RPMI7951 (cell line): ENCODE data around the gene UGT2B11. TPM values are rescaled to one million over a fixed set of nuclear protein-coding genes. Genes with fewer than 3 reads are reported as not detected.
"Not testable (repeated sequence)": the region's sequence is repeated elsewhere in the genome, so short reads cannot be mapped to it uniquely, and the experiment has no call there.

Source experiments
- DNase-seq: peaks from one replicate; pipeline ENCODE4 v3.0.0-alpha.2; 2012; ENCODE audit warnings: low read depth
- total RNA-seq: library from RNA; depleted of rRNA; stranded (reverse); fragments of >200 nt; shearing (Covaris generic); gene quantifications from 2 replicates; pipeline ENCODE4 v1.2.3, GENCODE V29; 2014; rRNA removed

Gene UGT2B11
- total RNA-seq: not detected in 2 replicates

DNA sequence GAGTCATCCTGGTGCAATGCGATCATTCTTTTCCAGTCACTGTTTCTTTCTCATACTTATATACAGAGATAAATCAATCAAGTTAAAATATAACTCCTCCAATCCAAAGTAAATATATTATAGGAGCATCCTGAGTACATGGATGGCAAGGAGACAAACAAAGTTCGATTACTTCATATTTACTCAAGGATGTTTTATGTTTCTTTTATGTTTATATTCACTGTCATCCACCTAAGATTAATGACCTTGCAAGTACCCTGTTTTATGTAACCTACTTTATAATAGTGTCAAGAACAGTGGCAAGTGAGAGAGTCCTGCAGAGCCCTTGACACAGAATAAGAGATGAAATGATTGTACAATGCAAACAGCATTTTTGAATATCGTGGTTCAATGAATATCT, at the start of gene UGT2B11:
UGT2B11 (minus strand) TSS at position 33 of the 400 bp plus-strand sequence; CDS start at position 7, 26 bp downstream.
- DNase-seq: no peak

DNA sequence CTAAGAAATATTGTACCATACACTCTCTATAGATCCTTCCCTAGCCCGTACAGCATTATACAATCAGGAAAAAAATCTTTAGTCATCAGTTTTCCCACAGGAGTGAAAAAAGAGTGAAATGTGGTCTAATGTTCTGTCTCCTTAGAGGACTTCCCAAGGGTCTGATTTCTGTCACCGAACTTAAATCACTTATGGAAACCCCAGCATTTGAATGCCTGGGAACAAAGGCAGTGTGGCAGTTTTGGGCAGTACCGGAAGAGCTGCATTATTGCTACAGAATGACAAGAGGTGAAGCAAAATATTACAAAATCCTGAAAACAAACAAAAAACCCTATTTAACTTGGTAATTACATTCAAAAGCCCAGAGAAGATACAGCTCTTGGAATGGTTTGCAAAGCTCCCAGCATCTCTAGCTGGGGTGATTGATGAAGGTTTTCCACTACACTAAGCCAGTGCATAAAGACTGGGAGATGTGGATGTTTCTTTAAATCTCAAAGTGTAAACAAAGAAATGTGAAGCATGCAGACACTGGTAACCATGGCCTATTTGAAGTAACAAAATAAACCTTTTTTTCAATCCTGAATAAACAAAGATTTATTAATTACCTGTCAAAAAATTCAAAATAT, 38.7 kb upstream of the UGT2B11 start:
- DNase-seq: not testable (repeated sequence)

DNA sequence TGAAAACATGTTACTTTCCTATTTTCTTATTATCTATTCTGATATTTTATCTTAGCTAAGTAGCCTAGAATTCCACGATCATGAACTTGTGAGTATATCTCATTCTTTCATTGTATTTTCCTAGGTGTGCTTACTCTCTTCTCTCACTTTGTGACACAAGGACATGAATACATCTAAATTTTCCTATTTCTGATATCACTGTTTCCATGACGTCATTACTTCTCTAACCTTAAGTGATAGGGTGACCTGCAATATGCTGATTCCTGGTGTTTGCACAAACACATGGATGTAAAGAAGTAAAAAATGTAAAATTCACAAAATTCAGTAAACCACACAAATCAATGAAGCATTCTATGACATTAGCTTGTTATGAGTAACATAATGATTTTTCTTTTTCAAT, 36.3 kb upstream of the UGT2B11 start:
- not testable (repeated sequence) for DNase-seq

DNA sequence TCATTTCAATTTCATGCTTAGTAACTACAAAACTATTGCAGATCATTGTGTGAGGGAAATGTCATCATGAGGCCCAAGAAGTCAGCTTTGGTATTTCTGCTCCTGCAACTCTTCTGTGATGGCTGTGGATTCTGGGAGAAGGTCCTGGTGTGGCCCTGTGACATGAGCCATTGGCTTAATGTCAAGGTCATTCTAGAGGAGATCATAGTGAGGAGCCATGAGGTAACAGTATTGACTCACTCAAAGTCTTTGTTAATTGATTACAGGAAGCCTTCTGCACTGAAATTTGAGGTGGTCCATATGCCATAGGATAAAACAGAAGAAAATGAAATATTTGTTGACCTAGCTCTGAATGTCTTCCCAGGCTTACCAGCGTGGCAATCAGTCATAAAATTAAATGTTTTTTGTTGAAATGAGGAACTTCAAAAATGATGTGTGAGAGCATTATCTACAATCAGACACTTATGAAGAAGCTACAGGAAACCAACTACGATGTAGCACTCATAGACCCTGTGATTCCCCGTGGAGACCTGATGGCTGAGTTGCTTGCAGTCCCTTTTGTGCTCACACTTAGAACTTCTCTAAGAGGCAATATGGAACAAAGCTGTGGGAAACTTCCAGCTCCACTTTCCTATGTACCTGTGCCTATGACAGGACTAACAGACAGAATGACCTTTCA, 28.2 kb upstream of the UGT2B11 start:
- DNase-seq: not testable (repeated sequence)

DNA sequence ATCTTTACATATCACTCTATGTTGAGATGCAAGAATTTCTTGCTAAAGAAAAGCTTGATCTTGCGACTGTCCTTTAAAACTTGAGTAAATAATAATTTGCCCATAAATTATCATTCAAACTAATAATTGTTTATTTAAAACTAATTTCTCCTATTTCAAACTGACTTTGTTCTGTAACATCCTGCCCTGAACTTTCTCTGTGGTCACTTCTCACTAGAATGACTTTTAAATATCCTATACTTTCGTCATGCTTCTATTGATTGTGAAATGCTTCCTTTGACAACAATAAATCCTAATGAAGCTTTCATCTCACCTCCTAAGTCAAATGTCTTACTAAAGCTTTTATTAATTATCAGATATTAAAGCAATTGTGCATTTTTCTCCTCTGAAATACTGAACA, 27.2 kb upstream of the UGT2B11 start:
- not testable (repeated sequence) for DNase-seq

DNA sequence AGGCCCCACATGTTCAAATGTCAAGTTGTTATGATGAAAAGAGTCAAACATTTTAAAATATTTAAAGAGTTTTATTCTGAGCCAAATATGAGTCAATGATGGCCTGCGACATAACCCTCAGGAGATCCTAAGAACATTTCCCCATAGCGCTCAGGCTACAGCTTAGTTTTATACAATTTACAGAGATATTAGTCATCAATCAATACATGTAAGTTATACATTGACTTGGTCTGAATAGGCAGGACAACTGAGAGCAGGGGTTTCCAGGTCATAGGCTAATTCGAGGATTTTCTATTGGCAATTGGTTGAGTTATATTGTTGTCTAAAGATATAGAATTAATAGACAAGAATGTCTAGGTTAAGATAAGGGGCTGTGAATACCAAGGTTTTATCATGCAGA, 26.2 kb upstream of the UGT2B11 start:
- not testable (repeated sequence) for DNase-seq

DNA sequence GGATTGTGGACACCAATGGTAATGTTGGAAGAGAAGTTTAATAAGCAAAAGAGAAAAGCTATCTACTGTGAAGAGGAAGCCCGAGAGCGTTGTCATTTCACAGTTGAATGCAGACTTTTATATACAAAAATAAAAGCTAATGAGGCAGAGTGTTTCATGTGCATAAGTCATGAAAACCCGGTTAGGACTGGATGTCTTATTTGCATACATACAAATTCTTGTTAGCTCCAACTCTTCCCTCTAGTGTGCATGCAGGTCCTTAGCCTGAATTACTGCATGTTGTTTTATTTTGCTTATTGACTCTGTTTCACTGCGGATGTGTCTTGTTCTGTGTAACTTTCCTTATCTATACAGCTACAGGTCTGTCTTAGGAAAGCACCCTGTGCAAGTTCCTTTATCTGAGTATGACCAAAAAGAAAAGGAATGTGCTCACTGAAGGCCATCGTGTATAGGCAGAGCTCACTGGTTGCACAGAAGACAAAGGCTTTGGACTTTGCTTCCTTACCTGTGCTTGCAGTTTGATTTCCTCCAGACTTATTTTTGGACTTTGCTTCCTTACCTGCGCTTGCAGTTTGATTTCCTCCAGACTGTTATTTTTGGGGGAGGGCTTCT, 25.1 kb upstream of the UGT2B11 start:
- DNase-seq: no peak

DNA sequence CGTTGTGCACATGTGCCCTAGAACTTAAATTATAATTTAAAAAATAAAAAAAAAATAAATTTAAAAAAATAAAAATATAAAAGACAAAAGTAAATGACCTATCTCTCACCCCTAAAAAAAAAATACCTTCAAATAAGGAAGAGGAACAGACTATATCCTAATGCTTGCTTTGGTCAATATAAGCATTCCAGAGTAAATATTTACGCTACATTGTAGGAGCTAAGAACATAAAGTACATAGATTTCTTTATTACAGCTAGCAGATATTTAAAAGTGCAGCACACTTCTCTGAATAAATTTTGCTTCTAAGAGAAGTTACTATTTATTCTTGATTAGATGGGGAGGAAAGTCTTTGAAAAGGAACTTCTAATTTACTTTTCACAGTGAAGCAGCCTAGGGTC, 24.5 kb upstream of the UGT2B11 start:
- DNase-seq: no peak

DNA sequence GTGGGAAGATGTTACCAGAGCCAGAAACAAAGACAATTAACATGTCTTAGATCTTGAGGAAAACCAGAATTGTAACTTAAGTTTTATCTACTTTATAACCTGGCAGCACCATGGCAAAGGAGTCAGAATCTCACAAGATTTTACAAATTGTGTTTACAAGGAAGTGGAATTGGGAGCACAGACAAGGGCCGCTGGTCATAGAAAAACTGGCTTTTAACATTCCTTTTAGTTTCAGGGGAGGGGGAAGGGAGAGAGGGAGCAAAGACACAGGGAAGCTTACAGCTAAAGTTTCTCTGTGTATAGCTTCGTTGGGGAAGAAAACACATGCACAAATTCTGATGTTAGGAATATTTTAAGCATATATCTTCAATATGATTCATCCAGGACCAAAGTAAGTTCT, 10.3 kb upstream of the UGT2B11 start:
- DNase-seq: no peak

DNA sequence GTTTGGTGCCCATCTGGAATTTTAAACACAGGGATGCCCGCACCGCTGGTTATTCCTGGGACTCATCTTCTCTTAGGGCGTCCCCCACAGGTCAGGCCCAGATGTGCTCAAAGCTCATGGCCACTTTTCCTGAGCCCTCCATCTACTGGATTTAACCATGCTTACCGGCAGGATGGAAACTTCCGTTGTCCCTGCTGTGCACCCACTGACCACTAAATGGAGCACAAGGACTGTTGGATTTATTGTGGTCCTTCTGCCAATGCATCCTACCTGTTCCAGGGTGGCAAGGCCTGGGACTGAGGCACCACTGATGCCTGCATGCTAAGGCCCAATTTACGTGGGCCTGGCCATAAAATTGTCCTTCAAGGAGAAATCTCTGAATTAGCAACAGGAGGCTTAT, 8.7 kb upstream of the UGT2B11 start:
- DNase-seq: not testable (repeated sequence)

DNA sequence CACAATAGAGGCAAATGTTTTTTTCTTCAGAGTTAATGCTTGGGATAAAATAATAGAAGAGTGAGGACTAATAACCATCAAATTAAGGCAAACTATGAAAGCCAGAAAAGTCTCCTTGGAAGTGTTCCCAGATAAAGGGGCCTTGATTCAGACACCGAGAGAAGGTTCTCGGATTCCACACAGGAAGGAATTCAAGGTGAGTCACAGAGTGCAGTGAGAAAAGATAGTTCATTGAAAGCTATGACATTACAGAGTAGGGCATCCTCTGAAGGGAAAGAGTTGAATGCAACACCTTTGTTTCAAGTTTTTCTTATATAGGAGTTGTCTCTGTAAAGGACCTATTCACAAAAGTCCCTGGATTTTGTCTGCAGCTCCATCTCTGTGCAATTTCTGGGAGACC, 3.9 kb upstream of the UGT2B11 start:
- not testable (repeated sequence) for DNase-seq

DNA sequence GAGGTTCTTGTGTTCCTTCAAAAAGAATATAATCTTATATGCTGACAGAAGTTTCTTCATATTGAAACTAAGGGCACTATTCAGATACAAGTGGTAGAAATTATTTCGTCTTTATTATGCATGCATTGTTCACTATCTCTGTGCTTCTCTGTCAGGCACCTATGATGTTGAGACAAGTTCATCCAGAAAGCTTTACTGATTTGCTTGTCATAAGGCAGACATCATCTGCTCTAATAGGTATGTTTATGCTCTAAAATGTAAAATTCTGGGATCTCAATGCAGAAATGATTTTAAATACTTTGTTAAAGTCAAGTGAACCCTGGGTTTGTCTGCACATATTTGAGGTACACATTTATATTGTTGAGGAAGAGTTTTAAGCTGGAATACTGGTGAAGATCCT, 3.6 kb downstream of the UGT2B11 start:
- no peak for DNase-seq

DNA sequence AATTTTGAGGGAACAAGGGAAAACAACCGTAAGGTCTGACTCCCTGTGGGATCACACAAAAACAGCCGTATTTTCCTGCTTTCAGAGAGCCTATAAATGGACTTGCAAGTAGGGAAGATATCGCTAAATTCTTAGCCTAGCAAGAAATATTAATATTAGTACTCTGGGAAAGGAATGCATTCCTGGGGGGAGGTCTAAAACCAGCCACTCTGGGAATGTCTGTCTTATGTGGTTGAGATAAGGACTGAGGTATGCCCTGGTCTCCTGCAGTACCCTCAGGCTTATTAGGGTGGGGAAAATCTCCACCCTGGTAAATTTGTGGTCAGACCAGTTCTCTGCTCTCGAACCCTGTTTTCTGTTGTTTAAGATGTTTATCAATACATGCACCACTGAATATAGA, 16.0 kb downstream of the UGT2B11 start:
- DNase-seq: not testable (repeated sequence)

DNA sequence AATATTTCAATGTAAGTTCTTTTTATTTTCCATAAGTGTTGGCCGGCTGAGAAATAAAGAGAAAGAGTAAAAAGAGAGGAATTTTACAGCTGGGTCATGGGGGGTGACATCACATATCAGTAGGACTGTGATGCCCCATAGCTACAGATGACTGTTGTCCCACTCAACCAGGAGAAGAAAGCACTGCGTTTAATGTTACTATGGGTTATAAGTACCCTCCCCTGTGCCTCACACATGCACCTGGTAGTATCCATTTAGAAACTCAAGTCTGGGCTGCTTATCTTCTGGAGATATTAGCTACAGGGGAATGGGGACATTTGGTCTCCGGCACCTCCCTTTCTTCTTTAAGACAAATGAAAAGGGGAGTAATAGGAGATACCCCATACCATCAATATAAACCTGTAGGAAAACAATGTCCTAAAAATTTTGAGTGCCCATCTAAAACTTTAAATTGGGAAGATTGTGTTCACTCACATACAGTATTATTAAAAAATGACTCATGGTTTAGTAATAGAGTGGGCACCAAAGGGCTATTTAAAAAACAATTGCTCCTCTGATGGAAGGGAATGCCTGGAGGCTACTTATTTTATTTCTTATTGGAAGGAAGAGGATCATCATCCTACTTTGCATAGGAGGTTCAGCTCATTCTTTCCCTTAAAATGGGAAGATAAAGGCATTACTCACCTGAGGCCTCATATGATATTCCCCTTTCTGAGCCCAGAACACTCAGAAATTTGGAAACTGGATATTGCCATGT, 18.2 kb downstream of the UGT2B11 start:
- DNase-seq: no peak

DNA sequence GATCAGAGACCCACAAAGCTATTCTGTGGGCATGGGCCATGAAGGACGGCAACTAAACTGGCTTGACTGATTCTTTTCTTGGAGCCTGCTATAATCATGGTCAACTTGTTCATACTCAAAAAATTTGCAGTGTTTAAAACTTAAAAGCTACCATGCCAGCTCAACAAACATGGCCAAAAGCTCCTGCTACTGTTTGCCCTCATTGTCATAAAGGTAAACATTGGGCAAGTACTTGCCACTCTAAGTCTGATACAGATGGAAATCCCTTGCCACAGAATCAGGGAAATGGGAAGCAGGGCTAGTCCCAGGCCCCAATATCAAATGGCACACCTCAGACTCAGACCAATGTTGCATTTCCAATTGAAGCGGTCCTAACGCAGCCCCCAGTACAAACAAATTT, 20.4 kb downstream of the UGT2B11 start:
- no peak for DNase-seq

DNA sequence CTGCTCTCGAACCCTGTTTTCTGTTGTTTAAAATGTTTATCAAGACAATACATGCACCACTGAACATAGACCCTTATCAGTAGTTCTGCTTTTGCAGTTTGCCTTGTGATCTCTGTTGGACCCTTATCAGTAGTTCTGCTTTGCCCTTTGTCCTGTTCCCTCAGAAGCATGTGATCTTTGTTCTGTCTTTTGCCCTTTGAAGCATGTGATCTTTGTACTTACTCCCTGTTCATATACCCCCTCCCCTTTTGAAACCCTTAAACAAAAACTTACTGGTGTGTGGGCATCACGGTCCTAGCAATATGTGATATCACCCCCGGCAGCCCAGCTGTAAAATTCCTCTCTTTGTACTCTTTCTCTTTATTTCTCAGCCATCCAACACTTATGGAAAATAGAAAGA, 22.6 kb downstream of the UGT2B11 start:
- not testable (repeated sequence) for DNase-seq

DNA sequence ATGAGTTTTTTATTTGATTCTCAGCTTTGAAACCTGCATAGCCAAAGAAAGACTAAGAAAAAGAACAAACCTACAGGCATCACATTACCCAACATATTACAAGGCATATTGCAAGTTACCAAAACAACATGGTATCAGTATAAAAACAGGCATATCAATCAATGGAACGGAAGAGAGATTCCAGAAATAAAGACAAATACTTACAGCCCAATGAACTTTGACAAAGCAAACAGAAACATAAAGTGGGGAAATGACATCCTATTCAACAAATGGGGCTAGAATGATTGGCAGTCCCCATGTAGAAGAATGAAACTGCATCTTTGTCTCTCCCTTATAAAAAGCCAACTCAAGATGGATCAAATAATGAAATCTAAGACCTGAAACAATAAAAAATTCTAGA, 23.9 kb downstream of the UGT2B11 start:
- not testable (repeated sequence) for DNase-seq

DNA sequence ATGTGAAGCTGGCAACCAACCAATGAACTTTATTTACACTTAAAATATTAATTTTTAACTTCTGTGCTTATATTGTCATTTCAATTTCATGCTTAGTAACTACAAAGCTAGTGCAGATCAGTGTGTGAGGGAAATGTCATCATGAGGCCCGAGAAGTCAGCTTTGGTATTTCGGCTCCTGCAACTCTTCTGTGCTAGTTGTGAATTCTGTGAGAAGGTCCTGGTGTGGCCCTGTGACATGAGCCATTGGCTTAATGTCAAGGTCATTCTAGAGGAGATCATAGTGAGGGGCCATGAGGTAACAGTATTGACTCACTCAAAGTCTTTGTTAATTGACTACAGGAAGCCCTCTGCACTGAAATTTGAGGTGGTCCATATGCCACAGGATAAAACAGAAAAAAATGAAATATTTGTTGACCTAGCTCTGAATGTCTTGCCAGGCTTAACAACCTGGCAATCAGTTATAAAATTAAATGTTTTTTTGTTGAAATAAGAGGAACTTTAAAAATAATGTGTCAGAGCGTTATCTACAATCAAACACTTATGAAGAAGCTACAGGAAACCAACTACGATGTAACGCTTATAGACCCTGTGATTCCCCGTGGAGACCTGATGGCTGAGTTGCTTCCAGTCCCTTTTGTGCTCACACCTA, 32.9 kb downstream of the UGT2B11 start:
- DNase-seq: not testable (repeated sequence)

DNA sequence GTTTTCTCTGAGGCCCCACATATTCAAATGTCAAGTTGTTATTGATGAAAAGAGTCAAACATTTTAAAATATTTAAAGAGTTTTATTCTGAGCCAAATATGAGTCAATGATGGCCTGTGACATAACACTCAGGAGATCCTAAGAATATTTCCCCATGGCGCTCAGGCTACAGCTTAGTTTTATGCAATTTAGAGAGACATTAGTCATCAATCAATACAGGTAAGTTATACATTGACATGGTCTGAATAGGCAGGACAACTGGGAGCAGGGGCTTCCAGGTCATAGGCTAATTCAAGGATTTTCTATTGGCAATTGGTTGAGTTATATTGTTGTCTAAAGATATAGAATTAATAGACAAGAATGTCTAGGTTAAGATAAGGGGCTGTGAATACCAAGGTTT, 34.7 kb downstream of the UGT2B11 start:
- DNase-seq: not testable (repeated sequence)

DNA sequence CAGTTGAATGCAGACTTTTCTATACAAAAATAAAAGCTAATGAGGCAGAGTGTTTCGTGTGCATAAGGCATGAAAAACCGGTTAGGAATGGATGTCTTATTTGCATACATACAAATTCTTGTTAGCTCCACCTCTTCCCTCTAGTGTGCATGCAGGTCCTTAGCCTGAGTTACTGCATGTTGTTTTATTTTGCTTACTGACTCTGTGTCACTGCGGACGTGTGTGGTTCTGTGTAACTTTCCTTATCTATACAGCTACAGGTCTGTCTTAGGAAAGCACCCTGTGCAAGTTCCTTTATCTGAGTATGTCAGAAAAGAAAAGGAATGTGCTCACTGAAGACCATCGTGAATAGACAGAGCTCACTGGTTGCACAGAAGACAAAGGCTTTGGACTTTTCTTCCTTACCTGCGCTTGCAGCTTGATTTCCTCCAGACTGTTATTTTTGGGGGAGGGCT, 35.8 kb downstream of the UGT2B11 start:
- DNase-seq: not testable (repeated sequence)

DNA sequence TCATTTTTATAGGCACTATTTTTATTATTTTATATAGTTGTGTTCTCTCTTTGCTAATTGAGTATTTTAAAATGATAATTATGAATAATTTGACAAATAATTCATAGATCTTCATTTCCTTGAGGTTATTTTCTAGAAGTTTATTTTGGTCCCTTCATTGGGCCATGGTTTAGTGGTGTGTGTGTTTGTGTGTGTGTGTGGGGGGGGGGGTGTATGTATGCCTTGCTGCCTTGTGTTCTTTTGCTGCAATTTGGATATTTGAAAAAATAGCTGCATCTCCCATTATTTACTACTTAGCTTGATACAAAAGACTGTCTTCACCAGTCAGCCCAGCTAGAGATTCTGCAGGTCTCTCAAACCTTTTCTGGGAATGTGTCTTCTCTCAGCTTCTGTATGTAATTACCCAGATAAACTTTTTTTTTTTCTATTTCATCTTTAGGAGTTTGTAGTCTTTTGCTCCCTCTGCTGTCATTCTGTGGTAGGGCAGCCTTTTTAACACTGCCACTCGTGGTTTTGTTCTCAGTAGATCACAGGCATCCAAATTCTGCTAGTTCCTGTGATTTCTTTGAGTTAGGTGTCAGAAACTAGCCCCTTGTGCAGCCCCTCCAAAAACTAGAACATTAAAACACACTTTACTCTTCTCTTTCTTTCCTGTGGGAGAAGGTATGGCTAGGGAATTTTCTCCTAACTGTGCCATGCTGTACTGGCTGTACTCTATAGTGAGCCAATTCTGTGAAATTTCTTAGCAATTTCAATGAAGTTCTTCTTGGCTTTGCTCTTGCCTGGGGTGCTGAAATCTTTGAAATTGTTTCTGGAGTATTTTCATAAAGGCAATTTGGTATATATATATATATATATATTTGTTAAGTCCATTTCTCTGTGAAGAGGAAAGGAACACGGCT, 44.1 kb downstream of the UGT2B11 start:
- DNase-seq: peak; percentile 6
